Measurements from ENCODE around the gene RNF212B.
"Not testable (repeated sequence)": the region's sequence is repeated elsewhere in the genome, so short reads cannot be mapped to it uniquely, and the experiment has no call there.

Gene RNF212B

GRCh38 chr14:23217032-23218020 lies 20.4 kb upstream of the RNF212B start:
- H3K9me3 ChIP-seq (ENCODE audit: control insufficient read depth, low read length): no peaks in the 10 kb centered on the region
- no peak overlapping the region for H3K4me3 ChIP-seq (ENCODE audit: low read length)
- H3K9ac ChIP-seq (ENCODE audit: low read length): no peak overlapping the region
- H3K36me3 ChIP-seq (ENCODE audit: control insufficient read depth, insufficient read depth, low read length): no peaks in the 10 kb centered on the region
- no peaks in the 10 kb centered on the region for H3K27me3 ChIP-seq (ENCODE audit: control insufficient read depth, insufficient read depth, low read length)
- H3K4me1 ChIP-seq (ENCODE audit: control insufficient read depth, insufficient read depth, low read length): no peaks in the 10 kb centered on the region

DNA sequence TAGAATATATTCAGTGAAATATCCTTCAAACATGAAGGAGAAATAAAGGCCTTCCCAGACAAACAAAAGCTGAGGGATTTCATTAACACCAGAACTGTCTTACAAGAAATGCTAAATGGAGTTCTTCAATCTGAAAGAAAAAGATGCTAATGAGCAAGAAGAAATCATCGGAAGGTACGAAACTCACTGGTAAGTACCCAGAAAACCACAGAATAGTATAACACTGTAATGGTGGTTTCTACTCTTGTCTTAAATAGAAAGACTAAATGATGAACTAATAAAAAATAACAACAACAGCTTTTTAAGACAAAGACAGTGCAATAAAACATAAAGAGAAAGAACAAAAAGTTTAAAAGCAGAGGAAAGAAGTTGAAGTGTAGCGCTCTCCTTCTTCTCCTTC lies 18.7 kb upstream of the RNF212B start:
- Histone ChIP-seq H3K4me3 (ENCODE audit: low read length) (no peak overlapping the region), H3K4me1 (ENCODE audit: control insufficient read depth, insufficient read depth, low read length) (no peaks in the 10 kb centered on the region), H3K9me3 (ENCODE audit: control insufficient read depth, low read length) (no peaks in the 10 kb centered on the region), H3K36me3 (ENCODE audit: control insufficient read depth, insufficient read depth, low read length) (no peaks in the 10 kb centered on the region), H3K9ac (ENCODE audit: low read length) (no peak overlapping the region), H3K27me3 (ENCODE audit: control insufficient read depth, insufficient read depth, low read length) (no peaks in the 10 kb centered on the region)

DNA sequence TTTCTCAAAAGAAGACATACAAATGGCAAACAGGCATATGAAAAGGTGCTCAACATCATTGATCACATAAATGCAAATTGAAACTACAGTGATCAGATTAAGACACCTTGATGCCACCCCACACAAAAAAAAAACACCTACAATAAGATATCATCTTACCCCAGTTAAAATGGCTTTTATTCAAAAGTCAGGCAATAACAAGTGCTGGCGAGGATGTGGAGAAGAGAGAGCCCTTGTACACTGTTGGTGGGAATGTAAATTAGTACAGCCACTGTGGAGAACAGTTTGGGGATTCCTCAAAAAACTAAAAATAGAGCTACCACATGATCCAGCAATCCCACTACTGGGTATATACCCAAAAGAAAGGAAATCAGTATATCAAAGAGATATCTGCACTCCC lies 12.8 kb upstream of the RNF212B start:
- not testable (repeated sequence) for H3K4me1 ChIP-seq (ENCODE audit: control insufficient read depth, insufficient read depth, low read length)

DNA sequence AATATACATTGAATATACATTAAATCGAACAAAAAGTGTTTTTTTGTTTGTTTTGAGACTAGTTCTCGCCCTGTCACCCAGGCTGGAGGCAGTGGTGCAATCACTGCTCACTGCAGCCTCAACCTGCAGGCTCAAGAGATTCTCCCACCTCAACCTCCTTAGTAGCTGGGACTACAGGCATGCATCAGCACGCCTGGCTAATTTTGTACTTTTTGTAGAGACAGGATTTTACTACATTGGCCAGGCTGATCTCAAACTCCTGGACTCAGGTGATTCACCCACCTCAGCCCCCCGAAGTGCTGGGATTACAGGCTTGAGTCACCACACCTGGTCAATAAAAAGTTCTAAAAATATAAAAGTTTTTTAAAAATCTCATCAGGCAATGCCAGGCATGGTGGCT lies 10.2 kb upstream of the RNF212B start:
- no peak overlapping the region for H3K4me3 ChIP-seq (ENCODE audit: low read length)
- H3K36me3 ChIP-seq (ENCODE audit: control insufficient read depth, insufficient read depth, low read length): no peaks in the 10 kb centered on the region
- no peaks in the 10 kb centered on the region for H3K9me3 ChIP-seq (ENCODE audit: control insufficient read depth, low read length)
- no peaks in the 10 kb centered on the region for H3K4me1 ChIP-seq (ENCODE audit: control insufficient read depth, insufficient read depth, low read length)
- H3K9ac ChIP-seq (ENCODE audit: low read length): no peak overlapping the region
- H3K27me3 ChIP-seq (ENCODE audit: control insufficient read depth, insufficient read depth, low read length): no peaks in the 10 kb centered on the region

More for the DNA sequence above, 12.8 kb upstream of the RNF212B start:
- H3K9ac ChIP-seq (ENCODE audit: low read length); H3K9me3 ChIP-seq (ENCODE audit: control insufficient read depth, low read length); H3K27me3 ChIP-seq (ENCODE audit: control insufficient read depth, insufficient read depth, low read length); H3K4me3 ChIP-seq (ENCODE audit: low read length); H3K36me3 ChIP-seq (ENCODE audit: control insufficient read depth, insufficient read depth, low read length): not testable (repeated sequence)

- Histone ChIP-seq H3K4me1 (ENCODE audit: control insufficient read depth, insufficient read depth, low read length) (no peaks in the 10 kb centered on the region), H3K36me3 (ENCODE audit: control insufficient read depth, insufficient read depth, low read length) (no peaks in the 10 kb centered on the region), H3K9me3 (ENCODE audit: control insufficient read depth, low read length) (no peaks in the 10 kb centered on the region), H3K4me3 (ENCODE audit: low read length) (no peak overlapping the region), H3K27me3 (ENCODE audit: control insufficient read depth, insufficient read depth, low read length) (no peaks in the 10 kb centered on the region), H3K9ac (ENCODE audit: low read length) (no peak overlapping the region)
Measured at GRCh38 chr14:23228812-23229211, 8.9 kb upstream of the RNF212B start.

- not testable (repeated sequence) for H3K9me3 ChIP-seq (ENCODE audit: control insufficient read depth, low read length); H3K36me3 ChIP-seq (ENCODE audit: control insufficient read depth, insufficient read depth, low read length); H3K4me3 ChIP-seq (ENCODE audit: low read length); H3K9ac ChIP-seq (ENCODE audit: low read length); H3K4me1 ChIP-seq (ENCODE audit: control insufficient read depth, insufficient read depth, low read length); H3K27me3 ChIP-seq (ENCODE audit: control insufficient read depth, insufficient read depth, low read length)
Measured at GRCh38 chr14:23232241-23232808, 5.4 kb upstream of the RNF212B start.

DNA sequence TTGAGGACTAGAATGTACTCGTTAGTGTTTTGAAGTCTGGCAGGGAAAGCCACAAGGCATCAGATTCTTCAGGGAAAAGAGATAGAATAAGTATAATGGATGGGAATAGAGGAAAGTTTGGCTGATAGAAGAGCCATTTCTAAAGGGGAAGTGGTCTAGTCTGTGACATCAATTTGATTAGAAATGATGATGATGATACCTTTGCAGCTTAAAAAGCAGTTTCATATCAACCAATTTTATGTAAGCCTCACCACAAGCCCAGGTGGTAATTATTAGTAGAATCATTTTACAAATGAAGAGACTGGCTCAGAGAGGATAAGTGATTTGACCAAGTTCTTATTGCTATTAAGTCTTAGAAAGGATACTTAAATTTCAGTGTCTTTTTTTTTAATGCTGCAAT lies 2.9 kb downstream of the RNF212B start:
- no peaks in the 10 kb centered on the region for H3K36me3 ChIP-seq (ENCODE audit: control insufficient read depth, insufficient read depth, low read length)
- no peak overlapping the region for H3K9ac ChIP-seq (ENCODE audit: low read length)
- H3K27me3 ChIP-seq (ENCODE audit: control insufficient read depth, insufficient read depth, low read length): no peaks in the 10 kb centered on the region
- no peaks in the 10 kb centered on the region for H3K9me3 ChIP-seq (ENCODE audit: control insufficient read depth, low read length)
- no peak overlapping the region for H3K4me3 ChIP-seq (ENCODE audit: low read length)
- H3K4me1 ChIP-seq (ENCODE audit: control insufficient read depth, insufficient read depth, low read length): peaks cover 9% of the 10 kb centered on the region

- H3K4me1 ChIP-seq (ENCODE audit: control insufficient read depth, insufficient read depth, low read length); H3K9ac ChIP-seq (ENCODE audit: low read length); H3K9me3 ChIP-seq (ENCODE audit: control insufficient read depth, low read length); H3K4me3 ChIP-seq (ENCODE audit: low read length); H3K27me3 ChIP-seq (ENCODE audit: control insufficient read depth, insufficient read depth, low read length); H3K36me3 ChIP-seq (ENCODE audit: control insufficient read depth, insufficient read depth, low read length): not testable (repeated sequence)
Measured at GRCh38 chr14:23241061-23241715, 3.5 kb downstream of the RNF212B start.

DNA sequence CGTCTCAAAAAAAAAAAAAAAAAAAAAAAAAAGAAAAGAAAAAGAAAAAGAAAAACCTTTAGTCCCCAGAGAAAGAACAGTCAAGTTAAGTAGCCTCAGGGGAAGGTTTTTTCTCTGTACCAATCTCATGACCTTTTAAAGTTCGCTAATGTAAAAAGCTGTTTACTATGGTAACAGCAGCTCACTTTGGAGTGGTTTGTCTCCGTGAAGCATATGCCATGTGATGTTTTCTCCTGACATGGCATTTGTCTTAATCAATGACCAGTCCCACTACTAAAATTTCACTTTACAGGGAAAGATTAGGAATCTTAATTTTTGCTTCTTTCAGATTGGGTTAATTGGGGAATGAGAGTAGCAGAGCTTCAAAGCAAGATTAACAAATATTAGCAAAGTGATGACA lies 4.3 kb downstream of the RNF212B start:
- Histone ChIP-seq H3K4me3 (ENCODE audit: low read length) (no peak overlapping the region), H3K36me3 (ENCODE audit: control insufficient read depth, insufficient read depth, low read length) (no peaks in the 10 kb centered on the region), H3K4me1 (ENCODE audit: control insufficient read depth, insufficient read depth, low read length) (peaks cover 9% of the 10 kb centered on the region), H3K9me3 (ENCODE audit: control insufficient read depth, low read length) (no peaks in the 10 kb centered on the region), H3K9ac (ENCODE audit: low read length) (no peak overlapping the region), H3K27me3 (ENCODE audit: control insufficient read depth, insufficient read depth, low read length) (no peaks in the 10 kb centered on the region)

DNA sequence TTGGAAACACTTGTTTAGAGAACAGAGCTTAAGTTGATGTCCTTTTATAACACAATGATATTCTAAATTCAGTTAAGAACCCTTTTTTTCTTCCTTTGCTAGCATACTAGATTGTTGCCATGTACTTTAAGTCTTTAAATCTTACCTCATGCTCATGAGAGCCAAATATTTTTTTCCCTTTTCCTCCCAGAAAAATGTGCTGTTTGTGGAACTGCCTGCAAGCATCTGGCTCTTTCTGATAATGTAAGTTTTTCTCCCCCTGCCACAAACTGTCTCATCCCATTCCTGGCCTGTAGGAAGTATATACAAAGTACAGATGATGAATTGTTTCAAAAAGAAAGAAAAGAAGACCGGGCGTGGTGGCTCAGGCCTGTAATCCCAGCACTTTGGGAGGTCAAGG lies 5.3 kb downstream of the RNF212B start:
- H3K4me3 ChIP-seq (ENCODE audit: low read length): no peak overlapping the region
- H3K9ac ChIP-seq (ENCODE audit: low read length): no peak overlapping the region
- H3K4me1 ChIP-seq (ENCODE audit: control insufficient read depth, insufficient read depth, low read length): peaks cover 6% of the 10 kb centered on the region
- no peaks in the 10 kb centered on the region for H3K27me3 ChIP-seq (ENCODE audit: control insufficient read depth, insufficient read depth, low read length)
- H3K9me3 ChIP-seq (ENCODE audit: control insufficient read depth, low read length): no peaks in the 10 kb centered on the region
- no peaks in the 10 kb centered on the region for H3K36me3 ChIP-seq (ENCODE audit: control insufficient read depth, insufficient read depth, low read length)

DNA sequence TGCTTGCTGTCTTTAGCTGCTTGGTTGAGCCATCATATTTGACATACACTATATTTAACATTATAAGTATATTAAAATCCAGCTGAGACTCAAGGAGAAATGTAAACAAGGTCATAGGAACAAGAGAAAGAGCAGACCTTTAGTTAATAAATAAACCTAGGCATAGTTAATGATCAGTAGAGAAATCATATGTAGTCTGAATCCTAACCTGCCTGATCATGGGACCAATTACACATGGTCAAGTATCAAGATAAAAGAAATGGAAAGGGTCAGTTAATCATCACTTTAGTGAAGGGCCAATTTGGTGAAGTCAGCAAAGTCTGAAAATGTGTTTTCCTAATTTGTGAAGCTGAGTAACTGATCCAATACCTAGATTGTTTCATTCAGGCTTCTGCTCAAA lies 7.5 kb downstream of the RNF212B start:
- Histone ChIP-seq H3K4me1 (ENCODE audit: control insufficient read depth, insufficient read depth, low read length) (peaks cover 4% of the 10 kb centered on the region), H3K9ac (ENCODE audit: low read length) (no peak overlapping the region), H3K27me3 (ENCODE audit: control insufficient read depth, insufficient read depth, low read length) (no peaks in the 10 kb centered on the region), H3K36me3 (ENCODE audit: control insufficient read depth, insufficient read depth, low read length) (no peaks in the 10 kb centered on the region), H3K9me3 (ENCODE audit: control insufficient read depth, low read length) (no peaks in the 10 kb centered on the region), H3K4me3 (ENCODE audit: low read length) (no peak overlapping the region)

DNA sequence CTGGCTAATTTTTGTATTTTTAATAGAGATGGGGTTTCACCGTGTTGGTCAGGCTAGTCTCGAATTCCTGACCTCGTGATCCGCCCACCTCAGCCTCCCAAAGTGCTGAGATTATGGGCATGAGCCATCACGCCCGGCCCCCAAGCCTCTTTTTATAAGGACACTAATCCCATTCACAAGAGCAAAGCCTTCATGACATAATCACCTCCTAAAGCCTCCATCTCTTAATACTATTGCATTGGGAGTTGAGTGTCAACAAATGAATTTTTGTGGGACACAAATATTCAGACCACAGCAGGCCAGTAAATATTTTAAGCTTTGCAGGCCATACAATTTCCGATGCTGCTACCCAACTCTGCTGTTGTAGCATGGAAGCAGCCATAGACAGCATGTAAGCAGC lies 10.9 kb downstream of the RNF212B start:
- no peaks in the 10 kb centered on the region for H3K36me3 ChIP-seq (ENCODE audit: control insufficient read depth, insufficient read depth, low read length)
- H3K4me3 ChIP-seq (ENCODE audit: low read length): no peak overlapping the region
- peaks cover 4% of the 10 kb centered on the region for H3K4me1 ChIP-seq (ENCODE audit: control insufficient read depth, insufficient read depth, low read length)
- H3K27me3 ChIP-seq (ENCODE audit: control insufficient read depth, insufficient read depth, low read length): peaks cover 3% of the 10 kb centered on the region
- no peaks in the 10 kb centered on the region for H3K9me3 ChIP-seq (ENCODE audit: control insufficient read depth, low read length)
- H3K9ac ChIP-seq (ENCODE audit: low read length): no peak overlapping the region

Data from mucosa of stomach (tissue), 1 donor.